ENCODE measurements around the gene GRPR.

The GRPR gene

DNA sequence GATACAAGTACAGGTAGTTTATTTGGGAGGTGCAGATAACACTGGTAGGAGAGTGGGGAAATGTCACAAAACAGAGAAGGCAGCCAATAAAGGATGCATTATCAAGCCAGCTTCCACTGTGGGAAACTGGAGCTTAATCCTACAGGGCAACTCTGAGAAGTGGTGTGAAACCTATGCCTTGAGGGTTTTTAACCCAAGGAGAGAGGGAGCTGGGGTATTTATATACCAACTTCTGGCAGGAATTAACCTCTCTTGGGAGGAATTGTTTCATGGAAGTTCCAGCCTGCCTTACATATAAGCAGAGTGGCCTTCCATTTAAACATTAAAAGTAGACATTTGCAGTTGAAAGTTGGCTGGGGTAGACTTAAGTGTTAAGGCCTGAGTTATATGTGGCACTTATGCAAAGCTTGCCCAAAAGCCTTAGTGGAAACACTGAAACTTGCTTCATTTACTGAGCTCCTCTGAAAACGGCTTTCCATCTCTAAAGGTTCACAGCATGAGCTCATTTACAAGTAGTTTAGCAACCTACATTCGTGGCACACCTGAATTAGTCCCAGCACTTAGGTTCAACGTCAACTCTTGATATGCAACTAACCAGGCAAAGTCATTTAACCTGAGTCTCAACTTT lies 63.1 kb downstream of the GRPR start:
- DNase-seq: no peak

DNA sequence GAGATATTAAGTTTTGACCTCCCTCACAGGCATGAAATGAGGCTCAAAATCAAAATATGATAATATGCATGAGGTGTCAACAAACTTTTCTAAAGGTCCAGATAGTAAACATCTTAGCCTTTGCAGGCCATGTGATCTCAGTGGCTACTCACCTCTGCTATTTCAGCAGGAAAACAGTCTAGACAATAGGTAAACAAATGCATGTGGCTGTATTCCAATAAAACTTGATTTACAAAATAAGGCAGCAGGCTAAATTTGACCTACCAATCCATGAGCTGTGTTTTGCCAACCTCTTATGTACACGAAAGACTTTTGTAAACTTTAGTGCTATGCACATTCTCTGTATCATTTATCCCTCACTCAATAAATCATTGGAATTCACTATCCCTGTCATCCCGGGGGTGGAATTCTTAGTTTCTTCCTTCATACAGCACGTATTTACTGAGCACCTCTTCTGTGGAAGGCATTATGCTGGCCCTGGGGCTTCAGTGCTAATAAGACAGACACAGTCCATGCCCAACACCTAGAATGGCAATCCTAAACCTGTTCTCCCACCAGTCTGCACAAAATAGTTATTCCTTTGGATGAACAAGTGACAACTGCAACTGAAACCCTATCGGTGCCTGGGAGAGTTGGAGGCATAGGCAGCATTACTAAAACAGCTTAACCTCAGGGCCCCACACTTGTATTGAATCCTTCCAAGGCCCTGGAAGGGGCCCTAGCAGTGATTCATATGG lies 63.8 kb downstream of the GRPR start:
- no peak for DNase-seq

DNA sequence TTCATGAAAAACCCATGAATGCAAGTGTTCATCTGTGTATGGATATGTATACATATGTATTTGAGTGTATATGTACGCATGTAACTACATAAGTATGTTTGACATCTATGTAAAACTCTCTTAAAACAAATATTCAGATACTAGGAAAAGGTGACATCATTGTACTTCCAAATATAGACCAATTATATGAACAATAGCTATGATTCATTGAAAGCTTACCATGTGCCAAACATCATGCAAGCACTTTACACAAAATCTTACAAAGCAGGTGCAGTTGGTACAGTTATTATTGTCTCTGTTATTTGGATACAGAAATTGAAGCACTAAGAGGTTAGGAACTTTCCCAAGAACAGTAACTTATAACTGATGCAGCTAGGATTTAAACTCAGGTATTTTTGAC lies 65.3 kb downstream of the GRPR start:
- no peak for DNase-seq

DNA sequence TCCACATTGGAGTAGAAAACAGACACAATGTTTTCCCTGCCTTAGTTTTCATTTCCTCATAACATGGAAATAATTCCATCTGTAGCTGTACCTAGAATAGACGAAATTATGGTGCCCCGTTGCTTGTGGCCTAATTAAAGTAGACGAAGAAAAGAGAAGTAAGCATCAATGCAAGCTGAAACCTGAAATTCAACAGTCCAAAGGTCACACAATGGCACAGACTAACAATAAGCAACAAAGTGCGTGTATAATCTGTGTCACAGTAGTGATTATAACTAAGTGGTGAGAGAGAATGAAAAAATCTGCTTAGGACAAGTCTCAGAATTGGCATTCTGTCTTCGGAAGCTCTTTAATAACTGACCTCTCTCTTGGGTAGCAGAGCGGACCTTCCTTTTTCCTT lies 68.2 kb downstream of the GRPR start:
- DNase-seq: no peak

DNA sequence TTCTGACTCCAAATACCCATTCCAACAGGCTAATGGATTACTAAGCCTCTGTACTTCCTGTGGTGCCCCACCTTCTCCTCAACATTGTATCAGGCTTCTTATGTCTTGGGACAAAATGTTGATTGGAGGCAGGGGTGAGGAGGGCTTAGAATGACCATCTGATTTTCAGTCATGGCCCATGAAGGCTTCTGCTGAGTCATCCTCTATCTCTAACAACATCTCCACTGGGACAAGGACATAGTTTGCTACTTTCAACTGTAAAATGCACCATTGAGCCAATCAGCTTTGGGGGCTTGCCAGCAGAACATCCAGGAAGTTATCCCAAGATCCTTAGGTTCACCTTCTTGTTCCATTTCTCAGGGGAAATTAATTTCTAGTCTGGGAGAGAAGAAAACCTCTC lies 73.5 kb downstream of the GRPR start:
- DNase-seq: no peak

DNA sequence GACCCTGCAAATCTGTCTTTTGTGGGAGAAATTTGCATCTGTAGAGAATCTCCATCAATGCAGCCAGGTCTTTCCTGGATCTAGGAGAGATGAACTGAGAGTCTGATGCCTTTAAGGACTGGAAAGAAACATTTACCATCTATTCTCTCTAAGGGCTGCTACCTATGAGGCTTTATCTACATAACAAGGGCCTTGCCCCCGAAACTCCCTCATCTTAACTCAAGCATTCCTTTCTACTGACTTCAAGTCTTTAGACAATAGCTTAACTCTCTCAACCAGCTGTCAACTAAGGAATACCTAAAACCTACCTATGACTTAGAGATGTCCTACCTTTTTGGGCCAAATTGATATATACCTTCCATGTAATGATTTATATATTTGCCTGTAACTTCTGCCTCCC lies 76.0 kb downstream of the GRPR start:
- no peak for DNase-seq

DNA sequence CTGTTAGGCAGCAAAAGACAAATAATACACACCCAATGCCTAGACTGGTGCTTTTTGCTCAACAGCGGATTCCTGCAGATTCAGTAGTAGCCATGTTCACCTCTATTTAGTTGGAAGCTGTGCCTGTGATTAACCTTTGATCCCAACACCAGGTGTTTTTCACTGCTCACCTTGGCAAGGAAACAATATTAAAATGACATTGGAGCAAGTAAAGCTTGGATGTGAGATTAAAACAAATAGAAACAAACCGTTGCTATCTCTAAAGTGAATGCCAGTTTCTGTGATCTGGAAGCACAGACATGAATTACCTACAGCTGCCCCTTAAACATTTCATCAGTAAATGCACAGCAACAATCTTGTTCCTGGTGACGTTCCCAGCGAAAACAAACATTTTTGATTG lies 79.6 kb downstream of the GRPR start:
- no peak for DNase-seq
